Stimulated activated CD4-positive, alpha-beta T cell treated with anti-CD3 and anti-CD28 coated beads, TNF-alpha, amount 100 ng/mL, for 24 hours (primary cell): ENCODE measurements around the gene PPP3CA.
A peak's percentile ranks its signal among the peaks of the same experiment; 100 is the strongest.

Source experiments
- DNase-seq, 3 experiments: peaks; one replicate each; pipeline ENCODE4 v3.0.0-alpha.2; 2020; ENCODE audit warnings: low read depth in 3 of 3

The PPP3CA gene

GRCh38 chr4:101175896-101176676, 171.2 kb downstream of the PPP3CA start:
- DNase-seq, result no peak

- DNase-seq, result no peak
These were observed 172.5 kb downstream of the PPP3CA start for GRCh38 chr4:101174679-101175345.

GRCh38 chr4:101172369-101172768, 175.0 kb downstream of the PPP3CA start:
- DNase-seq, result no peak

GRCh38 chr4:101171747-101172146, 175.6 kb downstream of the PPP3CA start:
- DNase-seq, result no peak

DNA sequence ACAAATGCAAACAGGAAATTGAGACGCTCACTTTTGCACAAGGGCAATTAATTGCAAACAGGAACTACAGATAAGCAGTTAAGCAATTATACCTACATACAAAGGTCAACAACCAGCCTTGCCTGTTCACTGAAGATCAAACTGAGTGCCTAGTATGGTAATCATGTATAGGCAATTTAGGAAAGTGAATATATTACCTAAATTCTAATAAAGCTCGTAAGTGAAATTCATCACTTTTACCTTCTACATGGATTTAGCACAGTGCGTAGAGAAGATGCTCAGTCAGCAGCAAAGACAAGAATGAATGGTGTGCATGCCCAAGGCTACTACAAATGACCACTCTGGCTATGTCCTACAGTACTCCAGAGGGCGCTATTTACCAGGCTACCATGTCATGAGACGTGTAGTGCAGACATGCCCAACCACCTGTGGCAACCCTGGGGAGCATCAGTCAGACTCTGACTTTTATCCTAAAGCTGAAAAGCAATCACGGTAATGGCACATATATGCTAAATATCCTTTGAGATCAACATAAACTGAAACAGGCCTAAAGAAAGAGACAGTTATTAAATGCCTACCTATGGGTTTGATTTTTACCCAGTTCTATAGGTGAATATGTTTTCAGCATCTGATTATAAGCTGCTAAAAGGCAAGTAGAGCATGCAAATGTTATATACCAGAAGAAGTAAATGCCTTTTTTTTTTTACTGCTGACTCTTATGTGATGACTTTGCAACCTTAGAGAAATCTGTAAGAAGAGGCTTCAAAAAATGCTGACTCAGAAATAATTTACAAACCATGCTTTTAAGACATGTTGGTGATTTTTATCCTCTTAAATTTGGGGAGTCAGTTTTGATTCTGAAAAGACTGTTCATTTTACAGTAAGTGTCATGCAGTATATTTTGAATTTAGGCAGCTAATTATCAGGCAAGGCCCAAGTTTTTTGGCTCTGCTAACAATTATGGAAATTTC, 178.0 kb downstream of the PPP3CA start:
- DNase-seq, result peak; percentile 14 to 32 (median 30)

DNA sequence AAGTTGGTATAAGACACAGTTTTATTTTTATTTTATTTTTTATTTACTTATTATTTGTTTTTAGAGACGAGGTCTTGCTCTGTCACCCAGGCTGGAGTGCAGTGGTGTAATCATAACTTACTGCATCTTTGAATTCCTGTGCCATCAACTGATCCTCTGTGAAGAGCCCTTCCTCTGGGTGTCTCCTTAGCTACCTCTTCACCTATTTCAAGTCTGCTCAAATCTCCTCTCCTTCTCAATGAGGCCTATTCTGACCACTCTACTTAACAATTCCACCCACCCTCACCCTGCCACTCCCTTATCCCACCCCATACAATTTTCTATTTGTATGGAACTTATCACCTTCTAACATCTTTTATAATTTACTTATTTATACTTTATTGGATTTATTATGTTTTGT, 183.4 kb downstream of the PPP3CA start:
- DNase-seq, result no peak

GRCh38 chr4:101162990-101163380, 184.3 kb downstream of the PPP3CA start:
- no peak for DNase-seq

GRCh38 chr4:101160792-101161592, 186.3 kb downstream of the PPP3CA start:
- DNase-seq, result no peak

DNA sequence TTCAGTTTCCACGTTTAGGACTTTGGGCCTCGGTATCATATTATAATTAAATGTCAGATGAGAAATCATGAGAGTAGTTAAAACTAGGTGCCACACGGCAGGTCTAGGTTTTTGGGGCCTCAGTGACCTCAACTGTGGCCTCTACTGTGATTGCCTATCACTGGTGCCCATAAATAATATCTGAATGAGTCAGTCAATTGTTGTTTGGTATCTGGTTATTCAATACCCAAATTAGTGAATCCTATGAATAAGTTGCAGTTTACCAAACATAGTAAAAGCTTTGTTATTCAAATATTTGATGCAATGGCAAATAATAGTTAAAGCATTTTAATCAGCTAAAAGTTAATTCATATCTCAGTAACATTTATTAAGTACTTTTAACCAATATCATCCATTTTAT, 188.8 kb downstream of the PPP3CA start:
- DNase-seq, result no peak

DNA sequence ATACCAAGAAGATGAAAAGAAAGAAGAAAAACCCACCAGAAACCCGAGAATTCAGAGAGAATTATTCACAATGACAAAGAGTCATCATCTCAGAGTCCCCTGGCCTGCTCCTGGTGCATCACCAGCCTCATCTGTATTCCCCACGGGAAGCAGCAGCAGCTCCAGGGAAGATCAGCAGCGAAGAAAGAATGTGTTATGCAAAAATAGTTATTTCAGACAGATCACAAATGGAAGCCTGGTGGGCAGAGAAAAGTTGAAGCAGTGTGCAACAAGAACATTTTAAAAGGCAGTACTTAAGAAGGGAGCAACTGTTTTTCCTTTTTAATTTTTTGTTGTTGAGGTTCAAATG, 189.2 kb downstream of the PPP3CA start:
- no peak for DNase-seq

- no peak for DNase-seq
These were observed 189.8 kb downstream of the PPP3CA start for GRCh38 chr4:101157415-101158133.

GRCh38 chr4:101156619-101157310, 190.6 kb downstream of the PPP3CA start:
- DNase-seq, result no peak

- DNase-seq, result no peak
These were observed 191.4 kb downstream of the PPP3CA start for GRCh38 chr4:101155945-101156344.

DNA sequence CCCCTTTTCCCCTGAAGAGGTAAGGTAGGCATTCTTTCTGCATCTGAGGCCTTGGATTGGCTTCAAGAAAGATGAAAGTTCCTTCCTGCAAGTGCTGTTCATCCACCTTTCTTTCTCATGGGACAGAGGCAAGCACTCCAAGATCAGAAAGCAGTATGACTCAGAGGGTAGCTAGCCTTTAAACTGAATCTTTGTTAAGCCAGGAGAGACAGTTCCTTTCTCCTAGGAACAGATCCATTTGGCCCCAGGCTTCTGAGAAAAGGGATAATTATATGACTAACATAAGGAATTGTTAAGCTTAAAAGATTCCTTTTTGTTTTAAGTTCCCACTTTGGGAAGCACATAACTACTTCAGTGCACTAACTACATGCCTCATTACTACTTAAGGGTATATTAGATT, 192.0 kb downstream of the PPP3CA start:
- DNase-seq, result no peak

DNA sequence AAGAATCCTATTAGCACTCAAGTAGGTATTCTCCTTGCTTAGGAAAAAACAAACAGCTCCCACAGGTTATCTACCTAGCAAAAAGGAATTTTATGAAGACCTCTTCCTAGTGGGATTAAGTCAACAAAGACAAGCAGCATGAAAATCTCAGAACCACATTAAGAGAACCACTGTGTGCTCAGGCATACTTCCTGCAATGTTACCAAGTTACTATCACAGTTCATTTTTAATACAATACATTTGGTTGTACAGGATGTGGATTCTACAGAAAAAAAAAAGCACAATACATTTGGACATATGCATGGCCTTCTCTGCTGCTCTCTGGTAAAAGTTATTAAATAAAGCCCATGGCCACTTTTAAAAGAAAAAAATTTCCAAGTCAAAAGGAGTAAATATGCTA, 193.7 kb downstream of the PPP3CA start:
- DNase-seq, result no peak

DNA sequence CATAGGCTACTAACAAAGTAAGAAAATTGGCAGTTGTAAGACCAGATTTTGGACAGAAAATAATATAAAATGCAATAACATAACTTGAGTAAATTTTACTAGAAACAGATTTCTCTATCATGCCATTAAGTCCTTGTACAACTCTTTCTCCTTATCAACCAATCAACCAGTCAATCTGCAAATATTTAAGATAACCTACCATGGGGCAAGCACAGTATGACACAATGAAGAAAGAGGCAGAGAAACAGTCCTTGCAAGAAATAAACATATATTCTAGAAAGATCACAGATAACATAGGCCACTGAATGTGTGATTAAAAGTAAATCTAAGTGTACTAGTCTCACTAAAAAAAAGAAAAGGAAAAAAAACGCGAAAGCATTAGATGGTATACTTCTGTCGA, 194.8 kb downstream of the PPP3CA start:
- DNase-seq, result no peak

GRCh38 chr4:101148551-101148950, 198.8 kb downstream of the PPP3CA start:
- no peak for DNase-seq

DNA sequence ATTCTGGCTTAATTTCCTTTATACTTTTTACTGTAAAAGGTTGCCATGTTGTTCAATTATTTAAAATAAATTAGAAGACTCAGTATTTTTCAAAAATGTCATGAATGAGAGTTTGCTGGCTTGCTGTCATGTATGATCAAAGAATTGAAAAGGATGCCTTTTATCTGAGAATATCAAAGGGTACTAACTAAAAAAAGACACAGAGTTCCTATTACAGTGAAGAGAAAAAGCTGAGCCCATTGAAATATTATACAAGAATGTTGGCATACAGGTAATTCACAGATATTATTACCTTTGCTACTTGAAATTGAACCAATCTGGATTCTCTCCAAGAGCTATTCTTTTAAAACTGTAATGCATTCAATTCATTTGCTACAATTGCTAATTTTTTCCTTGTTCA, 200.0 kb downstream of the PPP3CA start:
- DNase-seq, result no peak

DNA sequence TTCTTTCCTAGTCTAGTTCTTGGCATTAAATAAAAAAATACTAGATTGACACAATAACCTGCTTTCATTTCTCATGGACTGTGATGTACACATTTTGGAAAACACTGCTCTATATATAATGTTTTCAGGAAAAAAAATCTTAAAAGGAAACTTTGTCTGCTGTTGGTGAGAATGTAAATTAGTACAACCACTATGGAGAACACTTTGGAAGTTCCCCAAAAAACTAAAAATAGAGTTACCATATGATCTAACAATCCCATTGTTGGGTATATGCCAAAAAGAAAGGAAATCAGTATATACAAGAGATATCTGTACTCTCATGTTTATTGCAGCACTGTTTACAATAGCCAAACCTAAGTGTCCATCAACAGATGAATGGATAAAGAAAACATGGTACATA, 202.3 kb downstream of the PPP3CA start:
- no peak for DNase-seq

DNA sequence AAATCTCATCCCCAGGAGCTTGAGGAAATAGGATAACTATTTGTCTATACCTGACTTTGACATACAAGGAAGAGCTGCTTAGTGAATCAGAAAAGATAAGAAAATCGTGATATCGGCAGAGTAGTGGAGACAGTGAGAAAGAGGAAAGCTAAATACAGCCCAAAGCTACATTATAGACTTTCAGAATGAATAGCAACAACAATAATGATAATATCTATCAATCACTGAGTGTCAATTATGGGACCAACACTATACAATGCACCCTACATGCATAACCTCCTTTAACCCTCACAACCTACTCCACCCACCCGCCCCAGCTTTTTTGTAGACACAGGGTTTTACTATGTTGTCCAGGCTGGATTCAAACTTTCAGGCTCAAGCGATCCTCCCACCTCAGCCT, 205.1 kb downstream of the PPP3CA start:
- DNase-seq, result no peak
